Measurements from ENCODE around the gene CELA1. TPM values are rescaled to one million over a fixed set of nuclear protein-coding genes. Genes with fewer than 3 reads are reported as not detected.

CELA1 gene
- total and polyA plus RNA-seq, 2 of the 13 experiments (the other 11 are each of a cell fraction or from before 2014, with no cell fraction given) = not detected

DNA sequence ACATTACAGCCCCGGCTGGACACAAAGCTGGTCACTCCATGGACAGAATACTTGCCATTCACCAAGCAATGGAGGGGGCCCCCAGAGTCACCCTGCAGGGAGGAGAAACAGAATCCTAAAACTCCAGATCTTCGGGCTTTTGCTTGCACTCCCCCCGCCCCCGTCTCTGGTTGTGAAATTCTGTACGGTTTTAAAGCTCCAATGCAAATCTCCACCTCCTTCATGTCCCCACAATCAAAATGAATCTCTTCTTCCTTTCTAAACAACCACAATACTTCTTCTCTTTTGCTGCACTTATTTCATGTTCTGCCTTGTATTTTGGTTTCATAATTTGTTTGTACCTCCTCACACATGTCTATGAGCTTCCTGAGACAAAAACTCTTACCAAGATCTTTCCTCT is 16.7 kb downstream of the CELA1 start (continued):
- TF ChIP-seq SUZ12 (IDR thresholded peaks at IDR 0.05; ENCODE audit: low read depth, low read length) (no peak), ZFX (CRISPR knock-in tag; IDR thresholded peaks at IDR 0.05; ENCODE audit: low read depth) (no peak)

DNA sequence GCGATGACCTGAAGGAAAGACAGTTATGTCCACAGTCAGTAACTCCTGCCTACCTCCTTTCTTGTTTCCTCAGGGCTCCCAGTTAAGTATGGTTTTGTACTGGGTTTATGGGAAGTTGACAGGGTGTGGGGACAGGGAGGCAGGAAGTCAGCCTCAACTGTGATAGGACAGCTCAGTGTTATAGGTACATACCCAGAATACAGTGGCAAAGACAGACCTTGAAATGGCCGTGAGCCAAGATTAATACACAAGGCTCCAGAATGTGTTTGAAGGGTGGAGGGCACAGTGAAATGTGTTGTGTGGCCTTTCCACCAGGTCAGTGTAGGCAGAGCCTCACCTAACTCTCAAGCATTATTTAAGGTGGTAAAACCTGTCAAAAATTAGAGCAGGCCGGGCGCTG is 17.9 kb downstream of the CELA1 start:
- peaks cover 11% of the 10 kb centered on the region; the same call in 1 of the 2 replicates for H3K4me1 ChIP-seq (ENCODE audit: insufficient read depth, low read length)
- H3K4me3 ChIP-seq (replicated peaks in 1 of 3; ENCODE audit: insufficient read depth in 1 of 3, low read depth in 2 of 3, low read length in 3 of 3) = no peak overlapping the region
- DNase-seq (ENCODE audit: low spot score) (no peak), FAIRE-seq (no peak), ATAC-seq (no peak)
- no peak overlapping the region for H2AFZ ChIP-seq (ENCODE audit: low read length)
- no peak overlapping the region for H3K27ac ChIP-seq (ENCODE audit: extremely low read length, insufficient read depth, low read length)
- H3K79me2 ChIP-seq (ENCODE audit: insufficient read depth, low read length) = no peaks in the 10 kb centered on the region
- TF ChIP-seq KMT2A (CRISPR knock-in tag; IDR thresholded peaks at IDR 0.05) = no peak
- TF ChIP-seq, protein P1, sequence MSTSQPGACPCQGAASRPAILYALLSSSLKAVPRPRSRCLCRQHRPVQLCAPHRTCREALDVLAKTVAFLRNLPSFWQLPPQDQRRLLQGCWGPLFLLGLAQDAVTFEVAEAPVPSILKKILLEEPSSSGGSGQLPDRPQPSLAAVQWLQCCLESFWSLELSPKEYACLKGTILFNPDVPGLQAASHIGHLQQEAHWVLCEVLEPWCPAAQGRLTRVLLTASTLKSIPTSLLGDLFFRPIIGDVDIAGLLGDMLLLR (CRISPR knock-in tag; IDR thresholded peaks at IDR 0.05) = no peak
- TF ChIP-seq KDM5B (CRISPR knock-in tag; IDR thresholded peaks at IDR 0.05; ENCODE audit: borderline replicate concordance) = no peak
- TF ChIP-seq, protein P2, sequence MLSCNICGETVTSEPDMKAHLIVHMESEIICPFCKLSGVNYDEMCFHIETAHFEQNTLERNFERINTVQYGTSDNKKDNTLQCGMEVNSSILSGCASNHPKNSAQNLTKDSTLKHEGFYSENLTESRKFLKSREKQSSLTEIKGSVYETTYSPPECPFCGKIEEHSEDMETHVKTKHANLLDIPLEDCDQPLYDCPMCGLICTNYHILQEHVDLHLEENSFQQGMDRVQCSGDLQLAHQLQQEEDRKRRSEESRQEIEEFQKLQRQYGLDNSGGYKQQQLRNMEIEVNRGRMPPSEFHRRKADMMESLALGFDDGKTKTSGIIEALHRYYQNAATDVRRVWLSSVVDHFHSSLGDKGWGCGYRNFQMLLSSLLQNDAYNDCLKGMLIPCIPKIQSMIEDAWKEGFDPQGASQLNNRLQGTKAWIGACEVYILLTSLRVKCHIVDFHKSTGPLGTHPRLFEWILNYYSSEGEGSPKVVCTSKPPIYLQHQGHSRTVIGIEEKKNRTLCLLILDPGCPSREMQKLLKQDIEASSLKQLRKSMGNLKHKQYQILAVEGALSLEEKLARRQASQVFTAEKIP (CRISPR knock-in tag; IDR thresholded peaks at IDR 0.05; ENCODE audit: borderline replicate concordance) = no peak
- no peak for TF ChIP-seq IRX3 (CRISPR knock-in tag; IDR thresholded peaks at IDR 0.05; ENCODE audit: borderline replicate concordance, low read depth)
- TF ChIP-seq, protein P3, sequence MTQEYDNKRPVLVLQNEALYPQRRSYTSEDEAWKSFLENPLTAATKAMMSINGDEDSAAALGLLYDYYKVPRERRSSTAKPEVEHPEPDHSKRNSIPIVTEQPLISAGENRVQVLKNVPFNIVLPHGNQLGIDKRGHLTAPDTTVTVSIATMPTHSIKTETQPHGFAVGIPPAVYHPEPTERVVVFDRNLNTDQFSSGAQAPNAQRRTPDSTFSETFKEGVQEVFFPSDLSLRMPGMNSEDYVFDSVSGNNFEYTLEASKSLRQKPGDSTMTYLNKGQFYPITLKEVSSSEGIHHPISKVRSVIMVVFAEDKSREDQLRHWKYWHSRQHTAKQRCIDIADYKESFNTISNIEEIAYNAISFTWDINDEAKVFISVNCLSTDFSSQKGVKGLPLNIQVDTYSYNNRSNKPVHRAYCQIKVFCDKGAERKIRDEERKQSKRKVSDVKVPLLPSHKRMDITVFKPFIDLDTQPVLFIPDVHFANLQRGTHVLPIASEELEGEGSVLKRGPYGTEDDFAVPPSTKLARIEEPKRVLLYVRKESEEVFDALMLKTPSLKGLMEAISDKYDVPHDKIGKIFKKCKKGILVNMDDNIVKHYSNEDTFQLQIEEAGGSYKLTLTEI (CRISPR knock-in tag; conservative IDR thresholded peaks at IDR 0.05) = no peak
- TF ChIP-seq SRF (IDR thresholded peaks at IDR 0.05; ENCODE audit: low read depth, low read length) = no peak
- TF ChIP-seq IRF2 (CRISPR knock-in tag; IDR thresholded peaks at IDR 0.05) = no peak
- no peak for TF ChIP-seq MBNL3 (CRISPR knock-in tag; conservative IDR thresholded peaks at IDR 0.05)
- TF ChIP-seq TEAD3 (CRISPR knock-in tag; optimal IDR thresholded peaks at IDR 0.05; ENCODE audit: borderline replicate concordance) = no peak
- no peak for TF ChIP-seq KLF9 (CRISPR knock-in tag; IDR thresholded peaks at IDR 0.05; ENCODE audit: low read depth)
- no peak for TF ChIP-seq ZNF598 (CRISPR knock-in tag; IDR thresholded peaks at IDR 0.05; ENCODE audit: borderline replicate concordance)
- TF ChIP-seq ZC3H13 (CRISPR knock-in tag; IDR thresholded peaks at IDR 0.05) = no peak
- intact Hi-C loops (cut with micrococcal nuclease; ENCODE audit: unreplicated experiment) = no loop called here
- in situ Hi-C loops (cut with HindIII; ENCODE audit: extremely low pct_ligation_motif_present, low pct_unique_long_range_greater_than_20kb) = no loop called here
- 28% methylated on average over 4 of the region's 4 CpGs for WGBS (ENCODE audit: low lambda C conversion rate)
- POLR2A ChIA-PET = no interaction called here
- no peak overlapping the region for H3K4me2 ChIP-seq (ENCODE audit: low read depth, low read length)
- no peaks in the 10 kb centered on the region for H4K20me1 ChIP-seq (ENCODE audit: insufficient read depth, low read length)
- CTCF ChIA-PET (ENCODE audit: low intra/inter-chr PET ratio, low total read pairs) = no interaction called here
- H3K9ac ChIP-seq (ENCODE audit: insufficient read depth, low read depth, low read length) = no peak overlapping the region
- H3K36me3 ChIP-seq (replicated peaks in 1 of 2; ENCODE audit: control insufficient read depth in 1 of 2, insufficient read depth in 2 of 2, low read length in 2 of 2) = no peaks in the 10 kb centered on the region
- BruUV-seq (replicated peaks) = no TSS peak
- no peaks in the 10 kb centered on the region for H3K9me3 ChIP-seq (ENCODE audit: low read length)
- no peaks in the 10 kb centered on the region for H3K27me3 ChIP-seq (ENCODE audit: control insufficient read depth in 1 of 2, insufficient read depth in 2 of 2, low read length in 2 of 2)

Measured in HepG2 (cell line).